HG03280 (cell line): ENCODE results near the gene SELENON.

Experiments
- ATAC-seq: cut with Tn5 transposase; IDR thresholded peaks from one replicate; pipeline ENCODE4 v1.9.1; 2021; ENCODE audit warnings: mild to moderate bottlenecking, moderate library complexity; ENCODE audit not compliant: unreplicated experiment

SELENON gene

DNA sequence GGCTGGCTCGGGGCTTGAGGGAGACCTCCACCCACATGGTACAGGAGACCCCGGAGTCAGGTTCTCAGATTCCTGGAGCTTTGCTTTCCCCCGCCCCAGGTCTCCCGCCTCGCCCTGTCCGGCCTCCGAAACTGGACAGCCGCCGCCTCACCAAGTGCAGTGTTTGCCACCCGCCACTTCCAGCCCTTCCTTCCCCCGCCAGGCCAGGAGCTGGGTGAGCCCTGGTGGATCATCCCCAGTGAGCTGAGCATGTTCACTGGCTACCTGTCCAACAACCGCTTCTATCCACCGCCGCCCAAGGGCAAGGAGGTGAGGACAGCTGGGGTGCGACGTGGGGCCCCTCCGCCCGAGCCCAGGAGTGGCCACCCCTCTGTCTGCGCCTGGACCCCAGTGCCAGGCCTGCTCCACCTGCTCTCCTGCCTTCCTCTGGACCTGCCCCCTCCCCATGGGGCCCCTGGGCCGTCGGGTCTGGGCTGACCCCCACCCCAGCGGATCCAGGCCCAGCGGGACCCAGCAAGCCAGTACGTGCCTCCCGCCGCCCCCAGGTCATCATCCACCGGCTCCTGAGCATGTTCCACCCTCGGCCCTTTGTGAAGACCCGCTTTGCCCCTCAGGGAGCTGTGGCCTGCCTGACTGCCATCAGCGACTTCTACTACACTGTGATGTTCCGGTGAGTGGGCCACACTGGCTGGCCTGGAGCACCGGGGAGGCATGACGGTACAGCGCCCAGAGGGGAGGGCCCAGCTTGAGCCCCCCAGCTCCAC, 8.7 kb downstream of the SELENON start:
- no peak for ATAC-seq

- no peak for ATAC-seq
These were observed 9.4 kb downstream of the SELENON start for GRCh38 chr1:25809283-25809926.

DNA sequence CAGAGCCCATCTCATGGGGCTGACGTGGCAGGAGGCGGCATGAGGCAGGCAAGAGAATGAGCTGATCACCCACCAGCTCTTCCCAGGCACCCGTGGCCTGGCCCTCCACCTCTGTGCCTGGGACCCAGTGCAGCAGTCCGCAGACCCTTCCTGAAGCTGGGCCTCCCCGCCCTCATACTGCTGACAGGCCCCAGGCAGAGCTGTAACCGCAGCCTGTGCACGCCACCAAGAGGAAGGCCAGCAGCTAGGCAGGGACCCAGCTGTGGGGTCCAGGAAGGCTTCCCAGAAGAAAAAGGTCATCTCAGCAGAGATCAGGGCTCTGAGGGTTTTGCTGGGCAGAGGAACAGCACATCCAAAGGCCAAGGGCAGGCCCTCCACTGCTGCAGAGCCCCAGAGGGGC, 9.9 kb downstream of the SELENON start:
- ATAC-seq, result no peak

DNA sequence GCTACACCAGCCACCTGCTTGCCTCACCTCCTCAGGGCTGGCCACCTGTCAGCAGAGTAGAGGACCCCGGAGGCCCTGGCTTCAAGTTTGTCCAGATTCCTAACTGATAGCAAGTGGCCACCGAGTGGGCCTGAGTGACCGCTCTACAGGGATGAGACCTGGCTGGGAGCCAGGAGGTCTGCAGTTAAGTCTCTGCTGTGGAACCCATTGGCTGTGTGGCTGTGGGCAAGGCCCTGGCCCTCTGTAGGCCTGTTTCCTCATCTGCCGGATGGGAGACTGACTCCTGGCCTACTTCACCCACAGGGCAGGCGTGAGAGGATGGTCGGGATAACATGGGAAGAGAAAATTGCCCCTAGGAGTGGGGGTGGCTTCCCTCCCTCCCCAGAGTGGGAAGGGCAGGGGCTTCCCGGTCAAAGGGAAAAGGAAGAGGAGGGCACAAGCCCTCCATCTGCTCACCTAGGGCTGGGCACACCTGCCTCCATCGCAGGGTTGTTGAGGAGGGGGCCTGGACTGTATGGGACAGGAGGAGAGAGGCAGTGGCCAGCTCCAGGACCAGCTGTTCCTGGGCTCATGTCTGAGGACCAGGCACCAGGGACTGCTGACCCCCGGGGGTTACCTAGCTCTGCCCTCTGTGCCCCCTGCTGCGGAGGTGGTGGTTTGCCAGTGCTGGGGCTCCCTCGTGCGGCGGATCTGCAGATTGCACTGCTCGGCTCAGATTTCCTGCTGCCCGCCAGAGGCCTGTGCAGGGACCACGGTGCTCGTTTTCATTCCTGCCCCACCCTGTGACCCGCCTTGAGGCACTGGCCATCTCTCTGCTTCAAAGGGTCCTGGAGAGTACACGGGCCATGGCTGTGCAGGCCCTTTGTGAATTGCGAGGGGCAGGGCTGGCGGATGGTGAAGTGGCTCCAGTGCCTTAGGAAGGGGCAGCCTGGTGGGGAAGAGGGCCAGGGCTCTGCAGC, 10.6 kb downstream of the SELENON start:
- no peak for ATAC-seq

GRCh38 chr1:25811384-25812082, 11.5 kb downstream of the SELENON start:
- ATAC-seq, result no peak

- no peak for ATAC-seq
These were observed 13.2 kb downstream of the SELENON start for GRCh38 chr1:25813071-25813733.

DNA sequence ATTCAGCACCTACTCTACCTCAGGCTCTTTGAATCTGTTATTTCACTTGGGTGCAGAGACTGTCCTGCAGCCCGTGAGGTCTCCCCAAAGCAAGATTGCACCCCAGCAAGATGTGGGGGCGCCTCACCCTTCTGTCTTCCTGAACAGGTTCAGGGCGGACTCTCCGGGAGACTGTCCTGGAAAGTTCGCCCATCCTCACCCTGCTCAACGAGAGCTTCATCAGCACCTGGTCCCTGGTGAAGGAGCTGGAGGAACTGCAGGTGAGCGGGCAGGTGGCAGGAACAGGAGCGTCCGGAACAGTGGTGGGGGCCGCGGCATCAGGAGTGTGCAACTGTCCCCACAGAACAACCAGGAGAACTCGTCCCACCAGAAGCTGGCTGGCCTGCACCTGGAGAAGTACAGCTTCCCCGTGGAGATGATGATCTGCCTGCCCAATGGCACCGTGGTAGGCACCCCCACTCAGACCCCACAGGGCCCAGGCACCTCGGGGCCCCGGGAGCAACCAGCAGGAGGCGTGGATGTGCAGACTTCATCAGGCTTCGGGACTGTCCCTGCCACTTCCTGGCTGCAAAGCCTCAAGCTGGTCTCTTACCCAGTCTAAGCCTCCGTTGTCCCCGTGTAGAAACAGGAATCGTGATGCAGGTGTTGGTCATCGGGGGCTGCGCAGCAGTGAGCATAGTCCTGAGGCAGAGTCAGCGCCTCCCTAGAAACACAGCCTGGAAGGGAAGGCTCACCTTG, 13.9 kb downstream of the SELENON start:
- ATAC-seq, result no peak

- ATAC-seq, result no peak
These were observed 14.6 kb downstream of the SELENON start for GRCh38 chr1:25814549-25815087.

- no peak for ATAC-seq
These were observed 15.5 kb downstream of the SELENON start for GRCh38 chr1:25815208-25816111.

GRCh38 chr1:25816112-25816718, 16.2 kb downstream of the SELENON start:
- ATAC-seq, result no peak

- ATAC-seq, result no peak
These were observed 18.0 kb downstream of the SELENON start for GRCh38 chr1:25817840-25818501.

- no peak for ATAC-seq
These were observed 18.6 kb downstream of the SELENON start for GRCh38 chr1:25818569-25818968.

DNA sequence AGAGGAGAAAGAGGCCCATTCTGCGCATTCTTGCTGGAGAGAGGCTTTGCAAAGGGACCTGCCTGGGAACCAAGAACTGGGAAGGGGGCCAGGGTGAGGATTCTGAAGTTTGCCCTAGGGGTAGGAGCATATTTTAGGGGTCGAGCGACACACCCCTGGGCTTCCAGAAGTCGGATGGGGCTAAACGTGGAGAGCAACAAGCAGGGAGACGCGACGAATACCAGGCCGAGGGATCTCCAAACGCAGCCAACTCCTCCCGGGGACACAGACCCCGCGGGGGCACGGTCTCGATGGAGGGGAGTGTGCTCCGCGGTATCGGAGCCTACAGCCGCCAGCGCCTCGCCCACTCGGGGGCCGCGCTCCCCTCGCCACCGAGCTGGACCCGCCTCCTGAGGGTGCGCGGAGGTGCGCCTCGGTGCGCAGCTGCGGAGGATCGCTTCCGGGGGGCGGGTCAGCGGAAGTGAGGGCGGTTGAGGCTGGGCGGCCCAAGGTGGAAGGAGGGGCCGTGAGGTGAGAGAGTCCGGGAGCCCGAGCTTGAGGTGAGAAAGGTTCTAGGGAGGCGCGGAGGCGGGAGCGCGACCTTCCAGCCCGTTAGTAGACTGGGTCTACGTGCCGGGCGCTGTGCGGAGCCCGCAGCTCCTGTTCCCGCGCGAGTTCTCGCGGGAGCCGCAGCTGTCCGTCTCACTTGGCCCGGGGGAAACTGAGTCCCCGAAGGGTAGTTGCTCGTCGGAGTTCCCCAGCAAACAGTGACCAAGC, 19.7 kb downstream of the SELENON start, which contains the start of gene MTFR1L:
MTFR1L (plus strand) TSS at position 464 of the 756 bp plus-strand sequence. CDS start 3,151 bp downstream, outside the sequence.
- ATAC-seq, result peak; percentile 82

DNA sequence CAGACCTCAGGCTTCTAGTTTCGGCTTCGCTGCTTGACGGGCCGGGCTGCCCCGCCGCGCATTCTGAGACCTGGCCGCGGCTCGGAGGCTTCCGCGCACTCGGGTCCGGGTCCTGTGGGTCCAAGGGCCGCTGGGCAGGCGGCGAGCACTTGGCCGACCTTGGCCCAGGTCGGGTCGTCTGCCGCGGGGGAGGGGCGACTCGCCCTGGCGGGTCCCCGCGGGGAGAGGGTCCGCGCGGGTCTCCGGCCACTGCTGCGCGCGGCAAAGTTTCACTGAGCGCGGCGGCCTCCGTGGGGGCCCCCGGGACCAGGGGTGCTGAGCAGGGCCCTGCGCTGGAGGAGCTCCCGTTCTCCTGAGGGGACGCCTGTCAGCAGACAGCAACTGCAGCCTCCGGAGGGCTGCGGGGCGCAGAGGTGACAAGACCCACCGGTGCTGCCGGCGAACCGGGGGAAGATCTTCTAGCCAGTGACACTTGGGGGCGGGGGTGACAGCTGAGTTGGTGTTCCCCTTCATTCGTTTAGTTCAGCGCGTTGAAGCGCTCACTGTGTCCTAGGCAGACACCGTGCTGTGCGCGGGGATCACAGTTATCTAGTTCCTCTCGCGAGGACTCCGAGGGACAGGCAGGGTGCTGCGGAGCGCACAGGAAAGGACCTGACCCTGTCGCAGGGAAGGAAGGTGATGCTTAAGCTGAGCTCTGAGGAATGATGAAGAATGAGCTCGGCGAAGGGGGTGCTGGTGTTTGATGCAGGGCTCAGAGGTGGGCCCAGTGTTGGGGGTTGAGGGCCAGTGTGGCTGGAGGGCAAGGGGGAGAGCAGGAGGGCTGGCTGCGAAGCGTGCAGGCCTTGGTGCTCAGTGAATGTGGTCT, 20.5 kb downstream of the SELENON start:
- peak; percentile 43 for ATAC-seq

DNA sequence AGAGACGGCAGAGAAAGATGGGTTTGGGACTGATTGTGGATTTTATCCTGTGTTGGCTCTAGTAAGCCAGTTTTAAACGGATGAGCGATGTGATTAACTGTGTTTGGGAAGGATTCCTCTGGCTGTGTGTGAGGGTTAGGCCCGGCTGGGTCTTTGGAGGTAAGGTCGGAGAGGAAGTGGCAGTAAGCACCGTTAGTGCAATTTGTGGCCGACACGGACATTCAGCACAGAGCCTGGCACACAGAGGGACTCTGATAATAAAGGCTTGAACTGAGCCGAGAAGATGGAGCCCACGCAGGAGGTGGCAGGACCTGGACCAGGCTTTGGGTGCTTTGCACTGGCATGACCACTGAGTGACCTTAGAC, 21.1 kb downstream of the SELENON start:
- no peak for ATAC-seq
